ENCODE measurements around the gene B4GALT3.

Gene B4GALT3

GRCh38 chr1:161182214-161182613, 4.9 kb upstream of the B4GALT3 start:
- H3K4me2 ChIP-seq (ENCODE audit: low read length): no peak overlapping the region
- H3K9me3 ChIP-seq (ENCODE audit: control insufficient read depth, low read length): no peaks in the 10 kb centered on the region
- TF ChIP-seq CTCF (IDR thresholded peaks at IDR 0.05): no peak
- H3K4me1 ChIP-seq: peaks cover 3% of the 10 kb centered on the region
- H3K27me3 ChIP-seq (ENCODE audit: control insufficient read depth, insufficient read depth, low read length): no peaks in the 10 kb centered on the region
- H3K79me2 ChIP-seq: peaks cover 4% of the 10 kb centered on the region
- H3K36me3 ChIP-seq (ENCODE audit: control insufficient read depth, insufficient read depth, low read length): no peaks in the 10 kb centered on the region
- H3K4me3 ChIP-seq (ENCODE audit: low read depth, low read length): no peak overlapping the region
- H3K27ac ChIP-seq: no peak overlapping the region
- no peak overlapping the region for H3K9ac ChIP-seq
- no peak overlapping the region for H2AFZ ChIP-seq

DNA sequence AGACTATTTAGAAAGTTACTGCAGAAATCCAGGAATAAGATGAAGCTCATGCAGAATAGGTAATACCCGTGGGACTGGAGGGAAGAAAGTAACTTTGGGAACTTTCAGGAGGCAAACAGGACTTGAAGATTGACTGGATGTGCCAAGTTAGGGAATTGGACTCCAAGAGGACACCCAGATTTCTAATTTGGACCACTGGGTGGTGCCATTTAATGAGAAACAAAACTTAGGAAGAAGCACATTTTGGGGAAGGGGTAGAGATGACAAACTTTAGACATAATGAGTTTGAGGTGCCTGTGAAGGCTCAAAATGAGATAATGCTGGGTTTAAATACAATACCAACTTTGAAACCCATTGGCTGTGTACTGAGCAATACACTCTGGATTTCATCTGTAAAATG, 3.3 kb upstream of the B4GALT3 start:
- Histone ChIP-seq H3K4me2 (ENCODE audit: low read length) (no peak overlapping the region), H3K9me3 (ENCODE audit: control insufficient read depth, low read length) (no peaks in the 10 kb centered on the region), H3K79me2 (peaks cover 4% of the 10 kb centered on the region), H2AFZ (no peak overlapping the region), H3K4me3 (ENCODE audit: low read depth, low read length) (no peak overlapping the region), H3K36me3 (ENCODE audit: control insufficient read depth, insufficient read depth, low read length) (no peaks in the 10 kb centered on the region), H3K9ac (no peak overlapping the region), H3K27ac (no peak overlapping the region), H3K27me3 (ENCODE audit: control insufficient read depth, insufficient read depth, low read length) (no peaks in the 10 kb centered on the region), H3K4me1 (peaks cover 3% of the 10 kb centered on the region)
- TF ChIP-seq CTCF (IDR thresholded peaks at IDR 0.05): no peak

DNA sequence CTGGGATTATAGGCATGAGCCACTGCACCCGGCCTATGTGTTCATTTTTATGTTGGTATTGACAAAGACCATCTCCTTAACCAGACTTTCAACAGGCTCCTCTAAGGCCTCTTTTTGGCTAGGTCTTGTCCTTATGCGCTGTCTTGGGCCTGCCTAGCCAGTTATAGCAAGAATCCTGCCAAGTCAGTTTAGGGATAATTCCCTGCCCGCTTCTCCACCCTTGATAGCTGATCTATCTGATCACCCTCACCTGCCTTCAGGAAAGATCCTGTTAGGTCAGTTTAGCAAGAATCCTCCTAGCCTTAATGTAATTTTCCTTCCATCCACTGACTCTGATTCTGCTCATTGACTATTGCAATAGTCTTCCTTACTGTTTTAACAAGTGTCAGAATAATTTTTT, 2.4 kb upstream of the B4GALT3 start:
- Histone ChIP-seq H3K79me2 (peaks cover 4% of the 10 kb centered on the region), H3K4me1 (peaks cover 3% of the 10 kb centered on the region)
- no peak for TF ChIP-seq CTCF (IDR thresholded peaks at IDR 0.05)

GRCh38 chr1:161177936-161178244, 583 bp upstream of the B4GALT3 start:
- H3K27ac ChIP-seq: peak overlapping the region; percentile 88
- peak overlapping the region; percentile 100 for H3K4me2 ChIP-seq (ENCODE audit: low read length)
- no peaks in the 10 kb centered on the region for H3K9me3 ChIP-seq (ENCODE audit: control insufficient read depth, low read length)
- H2AFZ ChIP-seq: peak overlapping the region; percentile 93
- peak overlapping the region; percentile 98 for H3K4me3 ChIP-seq (ENCODE audit: low read depth, low read length)
- H3K36me3 ChIP-seq (ENCODE audit: control insufficient read depth, insufficient read depth, low read length): no peaks in the 10 kb centered on the region
- TF ChIP-seq CTCF (IDR thresholded peaks at IDR 0.05): no peak
- peaks cover 4% of the 10 kb centered on the region for H3K79me2 ChIP-seq
- H3K4me1 ChIP-seq: peaks cover 3% of the 10 kb centered on the region
- H3K27me3 ChIP-seq (ENCODE audit: control insufficient read depth, insufficient read depth, low read length): no peaks in the 10 kb centered on the region
- no peak overlapping the region for H3K9ac ChIP-seq

More for the DNA sequence above, 2.4 kb upstream of the B4GALT3 start:
- Histone ChIP-seq H3K4me2 (ENCODE audit: low read length) (no peak overlapping the region), H3K27ac (no peak overlapping the region), H3K4me3 (ENCODE audit: low read depth, low read length) (no peak overlapping the region), H3K9me3 (ENCODE audit: control insufficient read depth, low read length) (no peaks in the 10 kb centered on the region), H2AFZ (no peak overlapping the region), H3K9ac (no peak overlapping the region), H3K27me3 (ENCODE audit: control insufficient read depth, insufficient read depth, low read length) (no peaks in the 10 kb centered on the region), H3K36me3 (ENCODE audit: control insufficient read depth, insufficient read depth, low read length) (no peaks in the 10 kb centered on the region)

GRCh38 chr1:161176468-161177111, 717 bp downstream of the B4GALT3 start:
- peak overlapping the region; percentile 88 for H3K27ac ChIP-seq
- peaks cover 3% of the 10 kb centered on the region for H3K4me1 ChIP-seq
- peaks cover 4% of the 10 kb centered on the region for H3K79me2 ChIP-seq
- peak overlapping the region; percentile 7 for H3K9ac ChIP-seq
- no peak for TF ChIP-seq CTCF (IDR thresholded peaks at IDR 0.05)
- no peaks in the 10 kb centered on the region for H3K27me3 ChIP-seq (ENCODE audit: control insufficient read depth, insufficient read depth, low read length)
- peak overlapping the region; percentile 100 for H3K4me2 ChIP-seq (ENCODE audit: low read length)
- no peaks in the 10 kb centered on the region for H3K36me3 ChIP-seq (ENCODE audit: control insufficient read depth, insufficient read depth, low read length)
- H3K4me3 ChIP-seq (ENCODE audit: low read depth, low read length): peak overlapping the region; percentile 98
- H2AFZ ChIP-seq: peak overlapping the region; percentile 93
- no peaks in the 10 kb centered on the region for H3K9me3 ChIP-seq (ENCODE audit: control insufficient read depth, low read length)

All from parathyroid adenoma (tissue), 2 donors.